ENCODE data around the gene KAT5. TPM values are rescaled to one million over a fixed set of nuclear protein-coding genes. Genes with fewer than 3 reads are reported as not detected.

The KAT5 gene
- total and polyA plus RNA-seq, 2 of the 13 experiments (the other 11 are each of a cell fraction or from before 2014, with no cell fraction given): 35.2 to 48.3 TPM

DNA sequence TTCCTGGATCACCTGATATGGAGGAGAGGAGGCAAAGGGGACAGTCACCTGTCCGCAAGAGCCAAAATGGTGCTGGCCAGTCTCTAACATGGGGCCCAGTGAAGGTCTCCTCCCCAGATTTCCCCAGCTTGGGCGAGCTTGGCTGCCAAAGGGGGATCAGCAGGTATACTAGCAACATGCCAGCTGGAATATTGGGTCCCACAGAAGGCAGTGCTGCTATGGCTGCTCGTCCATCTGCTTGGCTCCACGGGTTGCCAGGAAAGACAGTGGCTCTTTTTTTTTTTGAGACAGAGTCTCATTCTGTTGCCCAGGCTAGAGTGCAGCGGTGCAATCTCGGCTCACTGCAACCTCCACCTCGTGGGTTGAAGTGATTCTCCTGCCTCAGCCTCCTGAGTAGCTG, 12.7 kb upstream of the KAT5 start:
- Histone ChIP-seq H4K20me1 (ENCODE audit: insufficient read depth, low read length) (no peaks in the 10 kb centered on the region), H3K36me3 (replicated peaks in 1 of 2; ENCODE audit: control insufficient read depth in 1 of 2, insufficient read depth in 2 of 2, low read length in 2 of 2) (no peaks in the 10 kb centered on the region), H2AFZ (ENCODE audit: low read length) (no peak overlapping the region), H3K79me2 (ENCODE audit: insufficient read depth, low read length) (no peaks in the 10 kb centered on the region), H3K9me3 (ENCODE audit: low read length) (no peaks in the 10 kb centered on the region), H3K4me1 (ENCODE audit: insufficient read depth, low read length) (peaks cover 15% of the 10 kb centered on the region), H3K27me3 (ENCODE audit: control insufficient read depth in 1 of 2, insufficient read depth in 2 of 2, low read length in 2 of 2) (peaks cover 2 to 38% of the 10 kb centered on the region in 2 experiments), H3K9ac (ENCODE audit: insufficient read depth, low read depth, low read length) (no peak overlapping the region), H3K4me2 (ENCODE audit: low read depth, low read length) (no peak overlapping the region), H3K27ac (ENCODE audit: extremely low read length, insufficient read depth, low read length) (no peak overlapping the region), H3K4me3 (replicated peaks in 1 of 3; ENCODE audit: insufficient read depth in 1 of 3, low read depth in 2 of 3, low read length in 3 of 3) (no peak overlapping the region)
- intact Hi-C loops (cut with micrococcal nuclease; ENCODE audit: unreplicated experiment): no loop called here
- DNase-seq (ENCODE audit: low spot score) (no peak), FAIRE-seq (no peak), ATAC-seq (no peak)
- ChIA-PET CTCF (ENCODE audit: low intra/inter-chr PET ratio, low total read pairs) (no interaction called here), POLR2A (no interaction called here)
- TF ChIP-seq HOXA9 (CRISPR knock-in tag; IDR thresholded peaks at IDR 0.05; ENCODE audit: borderline replicate concordance): no peak
- no TSS peak for BruUV-seq (replicated peaks)
- 23% methylated on average over 7 of the region's 7 CpGs for WGBS (ENCODE audit: low lambda C conversion rate)
- in situ Hi-C loops (cut with HindIII; ENCODE audit: extremely low pct_ligation_motif_present, low pct_unique_long_range_greater_than_20kb): no loop called here

DNA sequence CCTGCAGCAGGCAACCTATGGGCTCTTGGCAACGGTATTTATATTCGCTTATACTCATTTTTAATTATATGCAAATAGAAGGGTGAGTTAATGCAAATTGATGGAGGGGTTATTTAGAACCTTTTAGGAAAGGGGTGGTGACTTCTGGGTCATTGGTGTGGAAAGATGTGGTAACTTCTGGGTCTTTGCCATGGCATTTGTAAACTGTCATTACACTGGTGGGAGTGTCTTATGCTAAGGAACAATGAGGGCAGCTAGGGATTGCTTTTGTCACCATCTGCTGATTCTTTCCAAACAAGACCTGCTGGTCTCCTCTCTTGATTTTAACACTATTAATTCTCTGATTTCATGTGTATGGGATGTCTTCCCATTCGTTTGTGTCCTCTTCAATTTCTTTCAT, 11.7 kb upstream of the KAT5 start:
- ChIA-PET POLR2A (no interaction called here), CTCF (ENCODE audit: low intra/inter-chr PET ratio, low total read pairs) (no interaction called here)
- Histone ChIP-seq H3K4me1 (ENCODE audit: insufficient read depth, low read length) (peaks cover 10% of the 10 kb centered on the region), H3K9me3 (ENCODE audit: low read length) (no peaks in the 10 kb centered on the region), H3K36me3 (replicated peaks in 1 of 2; ENCODE audit: control insufficient read depth in 1 of 2, insufficient read depth in 2 of 2, low read length in 2 of 2) (no peaks in the 10 kb centered on the region), H3K4me3 (replicated peaks in 1 of 3; ENCODE audit: insufficient read depth in 1 of 3, low read depth in 2 of 3, low read length in 3 of 3) (no peak overlapping the region), H3K9ac (ENCODE audit: insufficient read depth, low read depth, low read length) (no peak overlapping the region), H3K27ac (ENCODE audit: extremely low read length, insufficient read depth, low read length) (no peak overlapping the region), H2AFZ (ENCODE audit: low read length) (no peak overlapping the region), H3K4me2 (ENCODE audit: low read depth, low read length) (no peak overlapping the region), H3K79me2 (ENCODE audit: insufficient read depth, low read length) (no peaks in the 10 kb centered on the region), H3K27me3 (ENCODE audit: control insufficient read depth in 1 of 2, insufficient read depth in 2 of 2, low read length in 2 of 2) (peaks cover 2 to 38% of the 10 kb centered on the region in 2 experiments), H4K20me1 (ENCODE audit: insufficient read depth, low read length) (no peaks in the 10 kb centered on the region)
- intact Hi-C loops (cut with micrococcal nuclease; ENCODE audit: unreplicated experiment): no loop called here
- ATAC-seq: no peak
- DNase-seq (ENCODE audit: low spot score): no peak
- no TSS peak for BruUV-seq (replicated peaks)
- FAIRE-seq: no peak
- in situ Hi-C loops (cut with HindIII; ENCODE audit: extremely low pct_ligation_motif_present, low pct_unique_long_range_greater_than_20kb): no loop called here
- WGBS (ENCODE audit: low lambda C conversion rate): 0% methylated on average over 3 of the region's 3 CpGs
- no peak for TF ChIP-seq SAFB2 (CRISPR knock-in tag; IDR thresholded peaks at IDR 0.05; ENCODE audit: borderline replicate concordance, low read depth)
- TF ChIP-seq SOX6 (IDR thresholded peaks at IDR 0.05): no peak
- no peak for TF ChIP-seq SOX6 (CRISPR knock-in tag; IDR thresholded peaks at IDR 0.05)
- TF ChIP-seq ZNF160 (CRISPR knock-in tag; IDR thresholded peaks at IDR 0.05): no peak
- TF ChIP-seq, protein P1, sequence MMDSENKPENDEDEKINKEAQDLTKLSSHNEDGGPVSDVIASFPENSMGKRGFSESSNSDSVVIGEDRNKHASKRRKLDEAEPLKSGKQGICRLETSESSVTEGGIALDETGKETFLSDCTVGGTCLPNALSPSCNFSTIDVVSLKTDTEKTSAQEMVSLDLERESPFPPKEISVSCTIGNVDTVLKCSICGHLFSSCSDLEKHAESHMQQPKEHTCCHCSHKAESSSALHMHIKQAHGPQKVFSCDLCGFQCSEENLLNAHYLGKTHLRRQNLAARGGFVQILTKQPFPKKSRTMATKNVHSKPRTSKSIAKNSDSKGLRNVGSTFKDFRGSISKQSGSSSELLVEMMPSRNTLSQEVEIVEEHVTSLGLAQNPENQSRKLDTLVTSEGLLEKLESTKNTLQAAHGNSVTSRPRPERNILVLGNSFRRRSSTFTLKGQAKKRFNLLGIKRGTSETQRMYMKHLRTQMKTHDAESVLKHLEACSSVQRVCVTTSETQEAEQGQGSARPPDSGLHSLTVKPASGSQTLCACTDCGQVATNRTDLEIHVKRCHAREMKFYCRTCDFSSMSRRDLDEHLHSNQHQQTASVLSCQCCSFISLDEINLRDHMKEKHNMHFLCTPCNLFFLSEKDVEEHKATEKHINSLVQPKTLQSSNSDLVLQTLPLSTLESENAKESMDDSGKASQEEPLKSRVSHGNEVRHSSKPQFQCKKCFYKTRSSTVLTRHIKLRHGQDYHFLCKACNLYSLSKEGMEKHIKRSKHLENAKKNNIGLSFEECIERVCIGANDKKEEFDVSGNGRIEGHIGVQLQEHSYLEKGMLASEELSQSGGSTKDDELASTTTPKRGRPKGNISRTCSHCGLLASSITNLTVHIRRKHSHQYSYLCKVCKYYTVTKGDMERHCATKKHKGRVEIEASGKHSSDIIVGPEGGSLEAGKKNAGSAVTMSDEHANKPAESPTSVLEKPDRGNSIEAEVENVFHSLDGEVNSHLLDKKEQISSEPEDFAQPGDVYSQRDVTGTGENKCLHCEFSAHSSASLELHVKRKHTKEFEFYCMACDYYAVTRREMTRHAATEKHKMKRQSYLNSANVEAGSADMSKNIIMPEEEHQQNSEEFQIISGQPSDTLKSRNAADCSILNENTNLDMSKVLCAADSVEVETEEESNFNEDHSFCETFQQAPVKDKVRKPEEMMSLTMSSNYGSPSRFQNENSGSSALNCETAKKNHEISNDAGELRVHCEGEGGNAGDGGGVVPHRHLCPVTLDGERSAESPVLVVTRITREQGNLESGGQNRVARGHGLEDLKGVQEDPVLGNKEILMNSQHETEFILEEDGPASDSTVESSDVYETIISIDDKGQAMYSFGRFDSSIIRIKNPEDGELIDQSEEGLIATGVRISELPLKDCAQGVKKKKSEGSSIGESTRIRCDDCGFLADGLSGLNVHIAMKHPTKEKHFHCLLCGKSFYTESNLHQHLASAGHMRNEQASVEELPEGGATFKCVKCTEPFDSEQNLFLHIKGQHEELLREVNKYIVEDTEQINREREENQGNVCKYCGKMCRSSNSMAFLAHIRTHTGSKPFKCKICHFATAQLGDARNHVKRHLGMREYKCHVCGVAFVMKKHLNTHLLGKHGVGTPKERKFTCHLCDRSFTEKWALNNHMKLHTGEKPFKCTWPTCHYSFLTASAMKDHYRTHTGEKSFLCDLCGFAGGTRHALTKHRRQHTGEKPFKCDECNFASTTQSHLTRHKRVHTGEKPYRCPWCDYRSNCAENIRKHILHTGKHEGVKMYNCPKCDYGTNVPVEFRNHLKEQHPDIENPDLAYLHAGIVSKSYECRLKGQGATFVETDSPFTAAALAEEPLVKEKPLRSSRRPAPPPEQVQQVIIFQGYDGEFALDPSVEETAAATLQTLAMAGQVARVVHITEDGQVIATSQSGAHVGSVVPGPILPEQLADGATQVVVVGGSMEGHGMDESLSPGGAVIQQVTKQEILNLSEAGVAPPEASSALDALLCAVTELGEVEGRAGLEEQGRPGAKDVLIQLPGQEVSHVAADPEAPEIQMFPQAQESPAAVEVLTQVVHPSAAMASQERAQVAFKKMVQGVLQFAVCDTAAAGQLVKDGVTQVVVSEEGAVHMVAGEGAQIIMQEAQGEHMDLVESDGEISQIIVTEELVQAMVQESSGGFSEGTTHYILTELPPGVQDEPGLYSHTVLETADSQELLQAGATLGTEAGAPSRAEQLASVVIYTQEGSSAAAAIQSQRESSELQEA (CRISPR knock-in tag; IDR thresholded peaks at IDR 0.05; ENCODE audit: not compliant biosample characterization): no peak
- TF ChIP-seq, protein P2, sequence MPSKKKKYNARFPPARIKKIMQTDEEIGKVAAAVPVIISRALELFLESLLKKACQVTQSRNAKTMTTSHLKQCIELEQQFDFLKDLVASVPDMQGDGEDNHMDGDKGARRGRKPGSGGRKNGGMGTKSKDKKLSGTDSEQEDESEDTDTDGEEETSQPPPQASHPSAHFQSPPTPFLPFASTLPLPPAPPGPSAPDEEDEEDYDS (CRISPR knock-in tag; IDR thresholded peaks at IDR 0.05): no peak
- no peak for TF ChIP-seq ZNF83 (CRISPR knock-in tag; IDR thresholded peaks at IDR 0.05; ENCODE audit: borderline replicate concordance)
- TF ChIP-seq MEF2D (CRISPR knock-in tag; IDR thresholded peaks at IDR 0.05): no peak
- TF ChIP-seq ATF7 (IDR thresholded peaks at IDR 0.05): no peak
- no peak for TF ChIP-seq ATF7 (CRISPR knock-in tag; IDR thresholded peaks at IDR 0.05)
